PC-9 (cell line): ENCODE data around the gene FGF14.

Source experiments
- CTCF ChIP-seq: fragments of 200-600 bp; sonication (generic); conservative IDR thresholded peaks from 2 replicates; pipeline ENCODE4 v1.6.1; 2017; ENCODE audit warnings: mixed run types, antibody characterized with exemption, mild to moderate bottlenecking, moderate library complexity
- EZH2 ChIP-seq: fragments of 200-600 bp; sonication (generic); IDR thresholded peaks from 2 replicates; pipeline ENCODE4 v1.8.0; 2017; ENCODE audit warnings: antibody characterized with exemption, low read depth

GRCh38 chr13:102392481-102393209 lies 9.2 kb downstream of the FGF14 start:
- TF ChIP-seq CTCF = no peak
- no peak for TF ChIP-seq EZH2
